Amygdala (tissue), 56 donors: ENCODE data around the gene BMERB1.

Source experiments
- DNase-seq, 56 donors: peaks; one replicate each; lab custom pipeline; 2025; lab: John Stamatoyannopoulos, UW

BMERB1 gene

DNA sequence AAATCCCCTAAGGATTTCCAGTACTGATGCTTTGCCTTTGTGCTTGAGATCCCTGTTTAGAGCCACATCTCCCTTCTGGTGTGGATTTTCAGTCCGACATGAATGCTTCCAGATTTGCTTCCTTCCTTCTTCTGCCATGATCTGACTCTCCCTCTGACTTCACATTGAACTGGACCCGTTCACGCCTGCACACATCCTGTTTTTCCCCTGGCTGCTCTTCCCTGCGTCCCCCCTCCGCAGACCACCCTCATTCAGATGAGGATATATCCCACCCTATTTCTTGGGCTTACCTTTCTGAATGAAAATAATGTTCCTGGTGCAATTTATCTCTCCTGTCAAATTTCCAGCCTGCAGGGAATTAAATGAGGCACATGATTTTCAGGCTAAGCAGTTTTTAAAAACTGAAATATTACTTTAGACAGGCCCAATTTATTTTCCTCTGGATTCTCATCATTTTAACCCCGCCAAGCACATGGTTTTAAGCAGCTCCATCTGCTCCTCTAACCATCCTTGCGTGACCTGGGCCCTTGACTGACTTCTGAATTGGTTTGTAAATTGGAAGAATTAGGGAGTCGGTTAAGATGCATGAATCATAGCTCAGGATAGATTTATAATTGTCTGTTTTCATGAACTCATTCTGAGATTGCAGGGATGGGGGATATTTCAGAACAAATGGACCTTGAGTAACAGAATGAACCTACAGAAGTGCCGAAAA lies 59.2 kb downstream of the BMERB1 start:
- no peak for DNase-seq

DNA sequence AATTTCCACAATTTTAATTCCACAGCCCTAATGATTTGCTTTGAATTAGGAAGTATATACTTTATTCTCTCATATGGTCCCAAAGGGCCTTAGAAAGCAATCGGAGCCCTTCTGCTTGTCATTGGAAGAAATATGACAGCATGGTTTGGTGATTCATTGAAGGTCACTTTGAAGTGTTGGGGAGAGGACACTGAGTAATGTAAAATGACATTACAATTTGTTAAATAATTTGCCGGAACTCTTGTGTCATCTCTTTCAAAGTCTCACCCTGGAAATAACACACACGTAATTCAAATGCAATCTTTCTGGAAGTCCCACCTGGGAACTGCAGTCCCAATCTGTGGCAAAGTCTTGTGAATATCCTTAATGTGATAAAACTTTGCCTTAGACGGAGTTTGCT lies 59.8 kb downstream of the BMERB1 start:
- DNase-seq: no peak

DNA sequence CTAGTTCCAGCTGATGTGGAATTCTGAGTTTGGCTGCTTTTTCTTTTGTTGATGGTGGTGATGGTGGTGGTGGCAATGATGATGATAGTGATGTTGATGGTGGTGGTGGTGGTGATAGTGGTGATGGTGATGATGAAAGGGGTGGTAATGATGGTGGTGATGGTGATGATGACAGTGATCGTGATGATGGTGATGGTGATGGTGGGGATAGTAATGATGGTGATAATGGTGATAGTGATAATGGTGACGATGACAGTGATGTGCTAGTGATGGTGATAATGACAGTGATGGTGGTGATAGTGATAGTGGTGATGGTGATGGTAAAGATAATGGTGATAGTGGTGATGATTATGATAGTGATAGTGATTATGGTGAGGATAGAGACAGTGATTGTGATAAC lies 61.5 kb downstream of the BMERB1 start:
- no peak for DNase-seq

DNA sequence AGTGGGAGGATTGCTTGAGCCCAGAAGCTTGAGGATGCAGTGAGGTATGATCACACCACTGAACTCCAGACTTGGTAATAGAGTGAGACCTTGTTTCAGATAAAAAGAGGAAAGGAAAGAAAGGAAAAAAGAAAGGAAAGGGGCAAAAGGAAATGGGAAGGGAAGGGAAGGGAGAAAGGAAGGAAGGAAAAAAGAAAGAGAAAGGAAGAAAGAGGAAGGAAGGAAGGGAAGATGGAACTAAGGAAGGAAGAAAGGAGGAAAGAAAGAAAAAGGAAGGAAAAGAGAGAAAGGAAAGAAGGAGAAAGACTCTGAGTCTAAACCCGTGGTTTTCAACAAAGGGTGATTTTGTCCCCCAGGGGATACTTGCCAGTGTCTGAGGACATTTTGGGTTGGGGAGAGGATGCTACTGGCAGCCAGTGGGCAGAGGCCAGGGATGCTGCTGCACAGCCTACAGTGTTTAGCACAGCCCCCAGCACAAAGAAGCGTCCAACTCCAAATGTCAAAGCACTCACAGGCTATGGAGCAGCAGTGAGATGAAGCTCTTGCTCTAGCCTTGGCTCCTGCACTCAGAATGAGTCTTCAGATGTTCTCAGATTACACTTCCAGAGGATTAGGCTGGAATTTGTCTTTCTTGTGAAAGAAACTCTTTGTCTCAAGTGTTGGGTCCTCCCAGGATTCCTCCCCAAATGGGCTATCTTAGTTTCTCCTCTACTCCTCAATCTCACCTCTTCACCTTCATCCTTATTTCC lies 64.2 kb downstream of the BMERB1 start:
- DNase-seq: no peak

DNA sequence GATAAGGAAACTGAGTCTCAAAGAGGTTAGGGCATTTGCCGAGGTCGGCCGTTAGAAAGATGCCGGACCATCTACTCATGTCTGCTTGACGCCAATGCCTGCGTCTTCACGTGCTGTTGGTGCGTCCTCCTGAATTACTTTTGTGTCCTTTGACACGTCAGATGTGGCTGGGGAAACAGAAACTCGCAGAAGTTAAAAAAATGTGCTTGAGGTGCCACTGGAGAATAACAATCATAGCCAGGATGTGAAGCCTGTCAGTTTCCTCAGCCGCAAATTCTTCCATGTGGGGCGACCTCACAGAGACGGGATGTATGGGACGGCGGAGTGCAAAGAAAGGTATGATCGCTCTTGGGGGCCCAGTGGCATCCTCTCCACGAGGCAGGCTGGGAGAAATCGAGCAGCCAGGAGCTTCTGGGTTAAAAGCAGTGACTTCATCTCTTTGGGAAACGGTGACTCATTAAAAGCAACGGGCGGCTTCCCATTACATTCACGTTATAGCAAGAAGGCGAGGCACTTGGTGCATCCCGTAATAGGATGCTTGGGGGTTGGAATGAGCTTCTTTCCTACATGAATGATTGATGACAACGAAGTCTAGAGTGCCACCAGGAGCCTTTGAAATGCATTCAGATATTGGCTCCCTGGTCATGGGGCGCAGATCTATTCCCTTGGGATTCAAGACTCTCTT lies 67.8 kb downstream of the BMERB1 start:
- DNase-seq: peak in 3 of 56 donors; percentile 5 to 19 (median 14)

DNA sequence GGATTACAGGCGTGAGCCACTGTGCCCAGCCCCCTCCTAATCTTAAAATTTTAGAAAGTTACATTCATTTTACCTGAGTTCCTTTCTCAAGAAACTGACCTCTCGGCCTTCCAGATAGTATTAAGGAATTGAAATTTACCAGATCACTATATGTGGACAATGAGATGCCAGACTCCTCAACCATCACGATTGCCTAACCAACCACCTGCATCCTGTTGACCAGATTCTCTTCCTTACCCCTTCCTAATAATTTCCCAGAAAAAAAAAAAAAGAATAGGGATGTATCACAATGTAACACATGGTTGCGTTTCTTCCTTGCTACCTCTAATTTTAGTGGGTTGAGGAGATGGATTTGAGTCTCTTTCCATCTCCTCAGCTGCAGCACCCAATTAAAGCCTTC lies 72.1 kb downstream of the BMERB1 start:
- no peak for DNase-seq

DNA sequence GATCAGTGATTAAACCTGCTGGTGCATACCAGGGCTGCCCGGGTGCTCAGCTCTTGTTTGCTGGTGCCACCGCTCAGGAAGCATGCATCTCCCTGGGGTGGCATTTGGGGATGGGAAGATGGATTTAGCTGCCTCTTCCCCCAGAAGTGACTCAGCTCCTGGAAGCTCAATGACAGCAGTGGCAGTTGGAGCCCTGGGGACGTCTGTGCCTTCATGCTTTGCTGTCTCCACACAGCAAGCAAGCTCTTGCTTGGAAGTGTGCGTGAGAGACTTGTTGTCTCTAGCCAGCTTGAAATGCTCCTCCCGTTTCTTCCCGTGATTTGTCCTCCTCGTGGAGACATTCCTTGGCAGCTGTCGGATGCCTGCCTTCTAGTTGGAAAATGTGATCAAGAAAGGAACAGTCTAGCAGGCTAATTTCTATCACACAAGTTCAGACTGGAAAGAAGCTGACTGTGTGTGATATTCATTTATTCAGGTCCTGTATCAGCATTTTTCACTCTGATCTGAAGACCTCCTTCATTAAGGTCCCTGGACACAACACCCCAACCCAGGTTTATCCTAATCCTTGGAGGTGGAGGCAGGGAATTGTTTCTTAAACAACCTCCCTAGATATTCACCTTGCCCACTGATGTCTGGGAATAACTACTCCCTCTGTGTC lies 73.0 kb downstream of the BMERB1 start:
- DNase-seq: peak in 34 of 56 donors; percentile 3 to 71 (median 38)

DNA sequence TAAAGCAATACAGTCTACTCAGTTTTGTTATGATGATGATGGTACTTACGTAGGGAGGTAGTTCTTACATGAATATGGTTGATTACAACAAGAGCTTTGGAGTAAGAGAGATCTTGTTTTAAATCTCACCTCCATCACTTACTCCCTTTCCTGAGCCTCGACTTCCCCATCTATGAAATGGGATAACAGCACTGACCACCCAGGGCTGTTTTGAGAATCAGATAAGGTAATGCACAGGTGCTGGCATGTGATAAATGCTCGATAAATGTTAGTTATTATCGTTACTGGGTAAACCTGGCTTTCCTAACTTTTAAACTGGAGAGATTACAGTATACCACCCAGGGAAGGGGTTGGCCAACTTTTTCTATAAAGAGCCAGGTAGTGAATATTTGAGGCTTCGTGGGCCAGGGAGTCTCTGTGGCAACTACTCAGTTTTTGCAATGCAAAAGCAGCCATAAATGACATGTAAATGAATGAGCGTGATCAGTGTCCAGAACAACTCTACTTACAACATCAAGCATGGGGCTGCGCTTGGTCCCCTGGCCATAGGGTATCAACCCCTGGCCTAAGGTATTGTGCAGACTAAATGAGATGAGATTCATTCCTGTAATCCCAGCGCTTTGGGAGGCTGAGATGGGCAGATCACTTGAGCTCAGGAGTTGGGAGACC lies 73.7 kb downstream of the BMERB1 start:
- no peak for DNase-seq

DNA sequence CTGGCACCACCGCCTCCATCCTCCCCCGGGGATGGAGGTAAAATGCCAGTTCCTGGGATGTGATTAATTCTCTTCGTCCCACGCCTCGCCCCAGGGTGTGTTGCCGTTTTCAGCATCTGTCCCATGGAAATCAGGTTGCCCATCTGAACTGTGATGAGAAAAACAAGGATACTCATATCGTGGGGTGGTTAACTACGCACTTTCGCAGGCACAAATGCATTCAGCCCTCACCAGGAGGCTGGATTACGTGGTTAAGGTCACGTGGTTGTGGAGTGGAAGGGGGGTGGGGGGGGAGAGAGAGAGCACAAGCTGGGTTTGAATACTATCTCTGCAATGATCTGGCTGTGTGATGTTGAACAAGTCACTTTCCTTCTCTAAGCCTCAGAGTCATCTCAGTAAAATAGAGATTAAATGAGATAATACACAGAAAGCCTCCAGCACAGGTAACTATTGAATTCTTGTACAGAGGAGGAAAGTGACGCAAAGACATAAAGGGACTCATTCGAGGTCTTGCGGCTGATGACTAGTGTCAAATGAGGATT lies 74.7 kb downstream of the BMERB1 start:
- DNase-seq: no peak

DNA sequence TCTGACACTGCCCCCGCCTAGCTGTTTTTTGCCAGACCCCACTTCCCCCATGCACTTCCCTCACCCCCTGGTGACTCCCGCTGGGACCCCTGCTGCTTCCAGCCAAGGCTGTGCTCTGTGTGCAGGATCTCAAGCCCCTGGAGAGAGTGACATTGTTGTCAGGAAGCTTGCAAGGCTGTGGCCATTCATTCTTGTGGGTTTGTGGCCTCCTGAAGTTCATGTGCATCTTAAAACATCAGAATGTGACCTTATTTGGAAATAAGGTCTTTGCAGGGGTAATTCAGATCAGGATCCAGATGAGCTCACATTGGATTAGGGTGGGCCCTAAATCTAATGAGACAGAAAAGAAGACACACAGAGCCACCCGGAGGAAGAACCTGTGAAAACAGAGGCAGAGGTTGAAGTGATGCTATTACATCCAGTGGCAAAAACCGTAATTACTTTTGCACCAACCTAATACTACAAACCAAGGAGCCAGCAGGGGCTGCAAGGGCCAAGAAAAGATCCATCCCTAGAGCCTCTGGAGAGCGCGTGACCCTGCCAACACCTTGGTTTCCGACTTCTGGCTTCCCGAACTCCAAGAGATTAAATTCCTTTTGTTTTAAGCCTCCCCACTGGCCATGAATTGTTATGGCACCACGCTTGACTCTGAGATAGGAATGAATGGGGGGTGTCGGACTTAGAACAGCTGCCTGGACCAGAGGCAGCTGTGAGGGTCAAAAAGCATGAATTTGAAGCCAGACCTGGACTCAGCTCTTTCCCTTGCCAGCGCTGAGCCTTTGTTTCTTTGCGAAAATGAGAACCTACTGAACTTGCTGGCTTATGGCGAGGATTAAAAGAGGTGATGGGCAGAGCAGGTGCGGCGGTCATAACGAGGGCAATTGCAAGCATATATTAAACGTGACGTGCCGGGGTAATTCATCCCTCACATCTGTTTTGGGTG lies 75.5 kb downstream of the BMERB1 start:
- no peak for DNase-seq

DNA sequence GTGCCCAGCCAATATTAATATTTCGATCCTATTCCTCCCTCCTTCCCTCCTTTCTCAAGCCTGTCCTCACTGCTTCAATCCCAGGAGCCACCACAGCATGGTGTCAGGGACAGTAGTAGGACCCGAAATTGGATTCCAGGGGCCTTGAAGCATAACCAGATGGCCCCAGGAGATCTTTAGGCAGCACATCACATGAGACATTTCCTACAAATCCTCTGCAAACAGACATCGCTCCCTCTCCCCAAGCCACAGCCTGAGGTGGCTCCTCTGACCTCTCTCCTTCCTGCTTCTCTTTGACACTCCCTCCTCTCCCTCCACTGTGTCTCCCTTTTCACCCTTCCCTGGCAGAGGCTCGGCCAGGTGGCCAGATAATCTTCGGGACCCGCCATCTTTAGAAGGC lies 76.6 kb downstream of the BMERB1 start:
- DNase-seq: no peak

DNA sequence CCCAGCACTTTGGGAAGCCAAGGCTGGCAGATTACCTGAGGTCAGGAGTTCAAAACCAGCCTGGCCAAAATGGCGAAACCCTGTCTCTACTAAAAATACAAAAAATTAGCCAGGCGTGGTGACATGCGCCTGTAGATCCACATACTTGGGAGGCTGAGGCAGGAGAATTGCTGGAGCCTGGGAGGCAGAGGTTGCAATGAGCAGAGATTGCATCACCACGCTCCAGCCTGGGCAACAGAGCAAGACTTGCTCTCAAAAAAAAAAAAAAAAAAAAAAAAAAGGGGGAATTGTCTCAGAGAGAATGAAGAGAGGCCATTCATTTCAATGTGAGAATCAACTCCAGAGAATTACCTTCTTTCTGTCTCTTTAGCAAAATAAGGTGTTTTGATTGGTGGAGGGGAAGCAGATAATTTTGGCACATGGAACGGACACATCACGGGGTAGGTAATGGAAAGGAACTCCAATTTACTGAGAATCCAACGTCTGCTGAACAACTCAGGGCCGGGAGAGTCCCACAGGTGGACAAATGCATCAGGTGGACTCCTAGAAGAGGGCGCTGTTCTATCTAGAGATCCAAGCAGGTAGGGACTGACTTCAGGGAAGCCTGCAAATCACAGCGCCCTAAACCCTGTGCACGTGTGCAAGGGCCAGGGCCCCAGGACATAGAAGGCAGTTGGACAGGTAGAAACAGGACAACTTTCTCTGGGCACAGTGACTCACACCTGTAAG lies 77.5 kb downstream of the BMERB1 start:
- no peak for DNase-seq

DNA sequence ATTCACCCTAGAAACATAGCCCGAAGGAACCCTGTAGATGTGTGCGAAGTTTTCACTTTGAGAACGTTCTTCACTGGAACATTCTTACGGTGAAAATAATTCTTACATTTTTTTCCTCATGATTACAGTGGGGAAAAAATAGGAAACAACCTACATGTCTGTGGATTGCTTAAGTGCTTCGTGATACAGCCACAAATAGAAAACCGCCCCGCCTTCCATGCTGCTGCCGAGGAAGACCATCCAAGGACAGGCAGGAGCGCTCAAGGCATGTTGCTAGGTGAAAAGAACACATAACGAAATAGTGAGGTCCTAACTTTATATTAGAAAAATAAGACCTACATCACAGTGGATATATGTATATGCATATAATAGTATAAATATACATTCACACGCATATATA lies 78.8 kb downstream of the BMERB1 start:
- DNase-seq: peak in 13 of 56 donors; percentile 3 to 29 (median 9)

DNA sequence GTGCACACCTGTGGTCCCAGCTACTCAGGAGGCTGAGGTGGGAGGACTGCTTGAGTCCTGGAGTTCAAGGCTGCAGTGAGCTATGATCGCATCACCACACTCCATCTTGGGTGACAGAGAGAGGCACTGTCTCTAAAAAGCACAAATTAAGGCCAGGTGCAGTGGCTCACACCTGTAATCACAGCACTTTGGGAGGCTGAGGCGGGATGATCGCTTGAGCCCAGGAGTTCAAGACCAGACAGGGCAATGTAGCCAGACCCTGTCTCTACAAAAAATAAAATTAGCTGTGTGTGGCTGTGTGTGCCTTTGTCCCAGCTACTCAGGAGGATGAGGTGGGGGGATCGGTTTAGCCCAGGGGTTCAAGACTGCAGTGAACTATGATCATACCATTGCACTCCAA lies 81.6 kb downstream of the BMERB1 start:
- DNase-seq: no peak

DNA sequence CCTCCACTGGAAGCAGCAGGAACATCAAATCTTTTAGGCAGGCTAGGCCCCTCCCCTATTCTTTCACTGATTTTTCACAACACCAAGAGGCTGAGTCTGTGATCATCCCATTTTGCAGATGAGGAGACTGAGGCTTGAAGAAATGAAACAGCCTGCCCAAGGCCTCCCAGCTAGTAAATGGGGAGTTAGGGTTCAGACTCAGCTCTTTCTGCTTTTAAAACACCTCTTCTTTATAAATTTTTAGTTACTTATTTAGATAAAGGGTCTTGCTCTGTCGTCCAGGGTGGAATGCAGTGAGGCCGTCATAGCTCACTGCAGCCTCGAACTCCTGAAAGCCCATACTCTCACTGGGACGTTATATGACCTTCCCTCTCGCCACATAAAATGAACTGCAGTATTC lies 82.2 kb downstream of the BMERB1 start:
- no peak for DNase-seq

DNA sequence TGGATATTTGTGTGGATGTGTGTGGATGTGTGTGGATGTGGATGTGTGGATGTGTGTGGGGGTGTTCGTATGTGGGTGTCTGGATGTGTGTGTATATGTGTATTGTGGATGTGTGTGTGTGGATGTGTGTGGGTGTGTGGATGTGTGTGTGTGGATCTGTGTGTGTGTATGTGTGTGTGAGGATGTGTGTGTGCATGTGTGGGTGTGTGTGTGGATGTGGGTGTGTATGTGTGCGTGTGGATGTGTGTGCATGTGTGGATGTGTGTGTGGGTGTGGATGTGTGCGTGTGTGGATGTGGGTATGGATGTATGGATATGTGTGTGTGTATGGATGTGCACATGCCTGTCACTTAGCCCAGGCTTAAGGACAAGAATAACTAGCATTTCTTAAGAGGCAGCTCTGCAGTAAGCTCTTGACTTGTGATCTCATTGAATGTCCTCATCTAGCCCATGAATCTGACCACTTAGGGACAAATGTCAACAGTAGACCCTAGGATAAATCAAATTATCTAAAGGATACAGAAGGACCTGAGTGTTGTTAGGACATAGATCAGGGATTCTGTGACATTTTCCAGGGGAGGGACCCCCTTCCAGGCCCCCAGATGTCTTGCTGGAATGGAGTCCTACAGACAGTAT lies 83.5 kb downstream of the BMERB1 start:
- no peak for DNase-seq

DNA sequence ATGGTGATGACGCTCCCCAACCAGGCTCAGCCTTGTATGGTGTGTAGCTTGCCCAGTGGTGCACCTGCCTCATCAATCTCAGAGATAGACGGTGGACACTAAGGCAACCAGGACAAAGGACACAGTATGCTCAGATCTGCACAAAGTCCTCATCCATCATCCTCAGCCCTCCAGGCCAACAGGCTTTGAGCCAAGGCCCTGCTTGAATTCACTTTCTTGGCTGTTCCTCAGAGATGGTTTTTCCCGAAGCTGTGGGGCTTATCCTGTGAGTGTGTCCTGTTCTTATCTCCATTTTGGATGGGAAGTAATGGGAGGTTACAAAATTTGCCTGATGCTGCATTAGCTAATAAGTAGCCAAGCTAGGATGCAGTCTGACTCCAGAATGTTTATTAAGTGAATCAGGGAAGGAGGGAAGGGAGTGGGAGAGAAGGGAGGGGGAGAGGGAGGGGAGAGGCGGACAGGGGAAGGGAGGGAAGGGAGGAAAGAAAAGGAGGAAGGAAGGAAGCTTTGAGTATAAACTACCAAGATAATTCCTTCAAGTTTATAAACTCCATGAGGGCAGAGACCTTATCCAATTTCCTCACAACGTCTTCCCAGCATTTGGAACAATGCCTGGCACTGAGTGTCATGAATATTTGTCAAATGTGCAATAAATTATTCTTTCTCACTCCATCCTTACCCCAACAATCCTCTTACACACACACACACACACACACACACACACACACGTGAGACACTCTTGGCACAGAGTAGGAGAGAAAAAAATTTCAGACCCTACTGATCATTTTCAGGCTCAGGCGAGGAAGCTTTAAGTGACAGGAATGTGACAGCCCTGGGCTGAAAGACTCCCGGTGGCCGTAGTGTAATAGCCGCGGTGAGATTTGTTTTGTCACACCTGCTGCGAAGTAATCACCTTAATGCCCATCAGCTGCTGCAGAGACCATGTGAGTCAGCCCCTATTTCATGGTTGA lies 84.3 kb downstream of the BMERB1 start:
- DNase-seq: peak in 7 of 56 donors; percentile 2 to 36 (median 6)
